HG03060 (cell line): ENCODE data around the gene PDE8A.

Experiments
- ATAC-seq: cut with Tn5 transposase; IDR thresholded peaks from one replicate; pipeline ENCODE4 v1.9.1; 2021; ENCODE audit warnings: low read depth, moderate number of reproducible peaks; ENCODE audit not compliant: unreplicated experiment

PDE8A gene, protein sequence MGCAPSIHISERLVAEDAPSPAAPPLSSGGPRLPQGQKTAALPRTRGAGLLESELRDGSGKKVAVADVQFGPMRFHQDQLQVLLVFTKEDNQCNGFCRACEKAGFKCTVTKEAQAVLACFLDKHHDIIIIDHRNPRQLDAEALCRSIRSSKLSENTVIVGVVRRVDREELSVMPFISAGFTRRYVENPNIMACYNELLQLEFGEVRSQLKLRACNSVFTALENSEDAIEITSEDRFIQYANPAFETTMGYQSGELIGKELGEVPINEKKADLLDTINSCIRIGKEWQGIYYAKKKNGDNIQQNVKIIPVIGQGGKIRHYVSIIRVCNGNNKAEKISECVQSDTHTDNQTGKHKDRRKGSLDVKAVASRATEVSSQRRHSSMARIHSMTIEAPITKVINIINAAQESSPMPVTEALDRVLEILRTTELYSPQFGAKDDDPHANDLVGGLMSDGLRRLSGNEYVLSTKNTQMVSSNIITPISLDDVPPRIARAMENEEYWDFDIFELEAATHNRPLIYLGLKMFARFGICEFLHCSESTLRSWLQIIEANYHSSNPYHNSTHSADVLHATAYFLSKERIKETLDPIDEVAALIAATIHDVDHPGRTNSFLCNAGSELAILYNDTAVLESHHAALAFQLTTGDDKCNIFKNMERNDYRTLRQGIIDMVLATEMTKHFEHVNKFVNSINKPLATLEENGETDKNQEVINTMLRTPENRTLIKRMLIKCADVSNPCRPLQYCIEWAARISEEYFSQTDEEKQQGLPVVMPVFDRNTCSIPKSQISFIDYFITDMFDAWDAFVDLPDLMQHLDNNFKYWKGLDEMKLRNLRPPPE

GRCh38 chr15:84981711-84982300 is at the start of gene PDE8A:
PDE8A (plus strand) TSS chr15:84981856; CDS start chr15:84982163, 307 bp downstream.
- ATAC-seq: peak; percentile 7

GRCh38 chr15:84934942-84935729 is 46.5 kb upstream of the PDE8A start:
- ATAC-seq: no peak

- no peak for ATAC-seq
Observed at GRCh38 chr15:84937144-84937543, 44.5 kb upstream of the PDE8A start.

- ATAC-seq: no peak
Observed at GRCh38 chr15:84938726-84939125, 42.9 kb upstream of the PDE8A start.

- ATAC-seq: no peak
Observed at GRCh38 chr15:84940399-84940798, 41.3 kb upstream of the PDE8A start.

DNA sequence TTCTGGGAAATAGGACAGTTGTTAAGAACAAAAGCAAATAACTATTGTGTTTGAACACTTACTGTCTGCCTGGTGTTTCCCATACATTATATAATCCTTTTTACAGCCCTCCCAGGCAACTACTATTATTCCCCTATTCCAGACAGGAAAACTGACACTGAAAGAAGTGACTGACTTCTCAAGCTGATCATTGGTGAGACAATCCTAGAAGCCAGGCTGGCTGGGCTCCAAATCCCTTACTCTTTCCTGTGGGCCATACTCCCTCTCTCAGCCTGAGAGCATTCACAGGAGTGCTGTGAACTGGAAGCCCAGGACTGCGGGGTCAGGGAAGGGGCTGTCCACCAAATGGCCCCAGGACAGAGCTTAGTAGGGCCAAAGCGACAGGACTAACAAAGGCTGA is 39.2 kb upstream of the PDE8A start:
- no peak for ATAC-seq

DNA sequence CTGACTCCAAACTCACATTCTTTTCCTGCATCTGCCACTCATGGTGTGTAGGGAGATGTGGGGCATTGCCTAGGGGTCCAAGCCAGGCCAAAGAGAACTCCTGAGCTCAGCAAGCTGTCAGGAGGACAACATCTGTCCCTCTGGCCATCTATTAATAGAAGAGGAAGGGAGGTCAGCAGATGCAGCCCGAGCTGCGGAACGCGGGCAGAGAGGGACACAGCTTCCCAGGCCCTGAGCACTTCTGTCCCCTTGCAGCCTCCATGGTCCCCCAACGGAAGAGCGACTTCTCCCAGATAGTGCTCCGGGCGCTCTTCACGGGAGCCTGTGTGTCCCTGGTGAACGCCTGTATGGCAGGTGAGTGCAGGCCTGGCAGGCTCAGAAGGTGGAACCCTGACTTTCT is 37.3 kb upstream of the PDE8A start:
- no peak for ATAC-seq

DNA sequence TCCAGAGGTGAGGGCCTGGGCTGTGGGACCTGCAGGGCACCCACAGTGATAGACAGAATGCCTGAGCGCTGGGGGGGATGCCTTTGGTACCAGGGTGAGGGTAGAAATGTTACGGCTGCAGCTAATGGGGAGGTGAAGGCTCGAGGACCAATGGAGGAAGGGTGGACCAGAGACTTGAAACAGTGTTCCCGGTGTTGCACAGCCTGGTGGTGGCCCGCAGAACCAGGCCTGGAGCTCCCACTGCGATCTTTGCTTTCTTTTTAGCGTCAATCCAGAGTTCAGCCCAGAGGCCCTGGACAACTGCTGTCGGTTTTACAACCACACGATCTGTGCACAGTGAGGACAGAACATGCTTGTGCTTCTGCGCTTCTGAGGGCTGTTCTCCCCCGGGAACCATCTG is 36.8 kb upstream of the PDE8A start:
- ATAC-seq: no peak

GRCh38 chr15:84946772-84947489 is 34.7 kb upstream of the PDE8A start:
- no peak for ATAC-seq

DNA sequence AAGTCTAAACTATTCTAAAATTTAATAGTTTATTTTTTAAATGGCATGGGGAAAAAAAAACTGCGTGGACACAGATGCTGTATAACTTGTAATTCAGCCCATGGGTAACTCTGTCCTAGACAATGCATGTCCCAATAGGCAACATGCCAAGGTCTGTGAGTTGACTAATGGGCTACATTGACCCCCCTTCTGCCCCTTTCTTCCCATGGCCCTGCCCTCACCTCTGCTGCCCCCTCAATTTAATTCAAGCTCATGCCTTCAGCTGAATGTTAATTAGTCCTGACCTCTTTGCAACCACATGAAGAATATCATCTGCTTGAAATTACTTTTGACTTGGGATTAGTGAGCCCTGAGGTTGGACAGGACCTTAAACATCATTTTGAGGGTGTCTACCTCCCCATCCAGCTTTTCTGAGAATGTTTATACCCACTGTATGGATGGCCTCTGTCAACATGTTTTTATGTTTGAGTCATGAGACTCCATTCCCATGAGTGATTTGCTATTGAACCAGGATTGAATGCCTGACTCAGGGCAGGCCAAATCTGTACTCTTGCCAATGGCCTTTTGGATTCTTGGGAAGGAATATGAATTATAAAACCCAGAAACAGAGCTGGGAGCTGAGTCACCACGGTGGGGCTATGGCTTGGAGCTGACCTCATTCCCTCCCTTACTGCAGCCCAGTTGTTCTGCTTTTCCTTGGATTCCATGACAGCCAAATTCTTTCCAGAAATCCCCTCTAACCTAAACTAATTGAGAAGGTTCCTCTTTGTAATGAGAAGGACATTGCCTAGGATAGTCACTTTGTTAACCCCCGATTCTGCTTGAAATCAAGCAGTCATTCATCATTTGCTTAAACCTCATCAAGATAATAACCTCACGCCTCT is 33.5 kb upstream of the PDE8A start:
- ATAC-seq: no peak

GRCh38 chr15:84949043-84949442 is 32.6 kb upstream of the PDE8A start:
- no peak for ATAC-seq

DNA sequence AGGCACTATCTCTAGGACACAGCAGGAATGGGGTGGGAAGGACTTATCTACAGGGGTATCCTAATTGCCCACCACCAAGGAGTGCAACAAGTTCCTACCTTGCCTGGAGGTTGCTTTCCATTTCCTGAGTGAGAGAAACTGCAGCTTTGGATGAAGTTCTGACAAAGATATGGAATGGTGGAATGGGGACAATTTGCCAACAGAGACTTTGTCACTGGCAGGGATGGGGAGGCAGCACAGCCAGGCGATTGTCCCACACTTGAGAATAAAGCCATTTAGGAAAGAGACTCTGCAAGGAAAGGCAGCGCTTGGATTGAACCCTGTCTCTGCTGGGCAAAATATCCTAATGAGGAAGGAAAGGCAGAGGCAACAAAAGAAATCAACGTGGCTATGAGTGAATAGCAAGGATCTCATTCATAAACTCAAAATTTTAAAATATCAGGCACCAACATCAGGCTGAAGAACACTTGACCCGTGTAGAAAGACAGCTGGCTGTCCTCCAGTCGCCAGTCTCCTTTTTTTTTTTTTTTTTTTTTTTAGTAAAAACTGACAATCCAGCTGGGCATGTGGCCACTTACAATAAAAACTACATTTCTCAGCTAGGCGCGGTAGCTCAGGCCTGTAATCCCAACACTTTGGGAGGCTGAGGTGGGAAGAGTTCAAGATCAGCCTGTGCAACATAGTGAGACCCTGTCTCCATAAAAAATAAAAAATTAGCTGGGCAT is 31.6 kb upstream of the PDE8A start:
- ATAC-seq: no peak

DNA sequence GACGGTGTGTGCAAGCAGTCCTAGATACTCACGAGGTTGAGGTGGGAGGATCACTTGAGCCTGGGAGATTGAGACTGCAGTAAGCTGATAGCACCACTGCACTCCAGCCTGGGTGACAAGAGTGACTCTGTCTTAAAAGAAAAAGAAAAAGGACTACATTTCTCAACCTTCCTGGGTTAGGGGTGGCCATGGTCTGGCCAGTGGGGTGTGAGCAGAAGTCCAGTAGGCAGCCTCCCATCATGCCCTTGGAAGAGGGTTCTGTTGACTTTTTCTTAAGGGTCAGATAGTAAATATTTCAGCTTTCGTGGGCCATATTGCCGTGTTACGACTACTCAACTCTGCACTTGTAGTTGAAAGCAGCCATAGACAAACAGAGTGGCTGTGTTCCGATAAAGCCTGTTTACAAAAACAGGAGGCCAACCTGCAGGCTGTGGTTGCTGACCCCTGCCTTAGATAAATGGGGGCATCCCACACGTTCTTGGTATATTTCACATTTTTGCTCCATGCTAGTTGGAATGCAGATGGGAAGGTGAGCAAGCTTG is 31.0 kb upstream of the PDE8A start:
- ATAC-seq: no peak

- ATAC-seq: no peak
Observed at GRCh38 chr15:84951736-84952135, 29.9 kb upstream of the PDE8A start.

- ATAC-seq: no peak
Observed at GRCh38 chr15:84953136-84953535, 28.5 kb upstream of the PDE8A start.

DNA sequence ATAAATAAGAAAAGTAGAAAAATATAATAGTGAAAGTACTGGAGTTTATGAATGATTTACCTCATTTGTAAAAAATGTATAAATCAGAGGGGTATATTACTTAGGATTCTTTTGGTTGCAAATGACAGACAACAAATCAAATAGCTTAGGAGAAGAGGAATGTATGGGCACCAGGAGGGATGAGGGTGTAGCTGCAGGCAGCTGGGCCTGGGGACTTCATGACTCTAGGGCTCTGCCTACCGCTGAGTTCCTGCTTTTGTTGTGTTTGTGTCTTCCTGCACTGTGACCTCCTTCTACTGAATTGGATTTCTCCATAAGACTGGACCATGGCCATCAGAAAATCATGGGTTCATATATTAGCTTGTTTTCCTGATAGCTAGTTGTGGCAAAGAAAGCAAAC is 27.9 kb upstream of the PDE8A start:
- ATAC-seq: no peak

GRCh38 chr15:84955089-84955848 is 26.4 kb upstream of the PDE8A start:
- no peak for ATAC-seq
